IMR-90 (cell line): ENCODE data around the gene ATF1. TPM values are rescaled to one million over a fixed set of nuclear protein-coding genes. Genes with fewer than 3 reads are reported as not detected.

Source experiments
- ATAC-seq: fragments of 200-7000 bp; cut with Tn5 transposase; 2 replicates; pipeline ENCODE4 v1.9.1; 2020; ENCODE audit warnings: low read depth, mild to moderate bottlenecking, moderate library complexity
- BruUV-seq: library from RNA; stranded (reverse); fragments of 400-500 nt; replicated peaks from 2 replicates; lab custom pipeline; 2021; lab: Mats Ljungman, UMichigan
- CTCF ChIA-PET: fragments of 300-600 bp; formaldehyde crosslinking; extraction: SDS; loops from one replicate; lab custom pipeline; 2021; ENCODE audit warnings: antibody characterized with exemption; lab: Yijun Ruan, JAX
- POLR2A ChIA-PET: fragments of 300-600 bp; sonication (Branson Sonifier 250); formaldehyde crosslinking; loops from one replicate; lab custom pipeline; 2022; ENCODE audit warnings: antibody characterized with exemption; ENCODE audit not compliant: unreplicated experiment; lab: Charles Lee
- DNase-seq: peaks from one replicate; pipeline ENCODE4 v3.0.0; 2013
- H2AFZ ChIP-seq: replicated peaks from 2 replicates; pipeline ENCODE3; 2013; ENCODE audit warnings: low read length, mild to moderate bottlenecking; ENCODE audit not compliant: poor library complexity
- H2AK5ac ChIP-seq: 2 replicates; pipeline ENCODE4 v1.6.1; 2013; ENCODE audit warnings: low read depth, low read length, inconsistent platforms
- H2AK9ac ChIP-seq: replicated peaks from 2 replicates; pipeline ENCODE3; 2013; ENCODE audit warnings: mild to moderate bottlenecking, low read depth, low read length, moderate library complexity; ENCODE audit not compliant: poor library complexity
- H2BK120ac ChIP-seq: 2 replicates; pipeline ENCODE4 v1.6.1; 2013; ENCODE audit warnings: low read depth, low read length, inconsistent platforms
- H2BK15ac ChIP-seq: 3 replicates; pipeline ENCODE4 v1.6.1; 2013; ENCODE audit warnings: low read depth, low read length, inconsistent platforms
- H2BK20ac ChIP-seq: 2 replicates; pipeline ENCODE4 v1.6.1; 2013; ENCODE audit warnings: low read depth, mild to moderate bottlenecking, inconsistent platforms, low read length, moderate library complexity
- H2BK5ac ChIP-seq: 2 replicates; pipeline ENCODE4 v1.6.1; 2013; ENCODE audit warnings: mild to moderate bottlenecking, low read depth, low read length, inconsistent platforms; ENCODE audit not compliant: poor library complexity, severe bottlenecking
- H3K14ac ChIP-seq: replicated peaks from 2 replicates; pipeline ENCODE4 v1.6.1; 2013; ENCODE audit warnings: low read depth, low read length, inconsistent platforms
- H3K18ac ChIP-seq: 2 replicates; pipeline ENCODE4 v1.6.1; 2013; ENCODE audit warnings: low read depth, low read length, control low read depth
- H3K23ac ChIP-seq: 2 replicates; pipeline ENCODE4 v1.6.1; 2013; ENCODE audit warnings: low read depth, low read length, inconsistent platforms
- H3K27ac ChIP-seq: 2 replicates; pipeline ENCODE4 v1.5.1; 2013; ENCODE audit warnings: mild to moderate bottlenecking, control low read depth, low read length; ENCODE audit not compliant: insufficient read depth
- H3K27me3 ChIP-seq: 2 replicates; pipeline ENCODE4 v1.6.1; 2013; ENCODE audit warnings: low read length; ENCODE audit not compliant: control insufficient read depth, insufficient read depth
- H3K36me3 ChIP-seq: 2 replicates; pipeline ENCODE4 v1.6.1; 2013; ENCODE audit warnings: low read length, mixed read lengths; ENCODE audit not compliant: control insufficient read depth, insufficient read depth
- H3K4ac ChIP-seq: 2 replicates; pipeline ENCODE4 v1.6.1; 2013; ENCODE audit warnings: low read depth, low read length, inconsistent platforms
- H3K4me1 ChIP-seq: 2 replicates; pipeline ENCODE4 v1.6.1; 2013; ENCODE audit warnings: low read length, mixed read lengths; ENCODE audit not compliant: control insufficient read depth, insufficient read depth
- H3K4me2 ChIP-seq: 2 replicates; pipeline ENCODE4 v1.6.1; 2013; ENCODE audit warnings: low read depth, mild to moderate bottlenecking, control low read depth, low read length, moderate library complexity
- H3K4me3 ChIP-seq: 2 replicates; pipeline ENCODE4 v1.5.1; 2013; ENCODE audit warnings: low read depth, mild to moderate bottlenecking, control low read depth, low read length, moderate library complexity; ENCODE audit not compliant: insufficient read depth
- H3K56ac ChIP-seq: 2 replicates; pipeline ENCODE4 v1.6.1; 2013; ENCODE audit warnings: low read length, inconsistent platforms; ENCODE audit not compliant: insufficient read depth; ENCODE audit errors: extremely low read depth
- H3K79me1 ChIP-seq, 2 experiments: 2 replicates each; pipeline ENCODE4 v1.6.1; 2013; ENCODE audit warnings: low read length in 2 of 2, inconsistent platforms in 1 of 2, low read depth in 1 of 2
- H3K9ac ChIP-seq: 2 replicates; pipeline ENCODE4 v1.6.1; 2013; ENCODE audit warnings: low read depth, low read length, control low read depth
- H3K9me1 ChIP-seq: 2 replicates; pipeline ENCODE4 v1.6.1; 2013; ENCODE audit warnings: low read length, inconsistent platforms; ENCODE audit not compliant: insufficient read depth
- H3K9me3 ChIP-seq: 2 replicates; pipeline ENCODE4 v1.6.1; 2013; ENCODE audit warnings: low read length; ENCODE audit not compliant: control insufficient read depth, insufficient read depth
- H4K20me1 ChIP-seq: 2 replicates; pipeline ENCODE4 v1.6.1; 2013; ENCODE audit warnings: low read length, inconsistent platforms; ENCODE audit not compliant: insufficient read depth
- H4K5ac ChIP-seq: 2 replicates; pipeline ENCODE4 v1.6.1; 2013; ENCODE audit warnings: mild to moderate bottlenecking, low read depth, low read length, control low read depth
- H4K8ac ChIP-seq, 2 experiments: 2 replicates each; pipeline ENCODE4 v1.6.1; 2013; ENCODE audit warnings: low read depth in 2 of 2, low read length in 2 of 2, control low read depth in 1 of 2, inconsistent platforms in 1 of 2
- H4K91ac ChIP-seq: 2 replicates; pipeline ENCODE4 v1.6.1; 2013; ENCODE audit warnings: low read depth, low read length, inconsistent platforms; ENCODE audit not compliant: insufficient read depth
- BHLHE40 ChIP-seq: fragments of 150-350 bp; IDR thresholded peaks from 2 replicates; pipeline ENCODE4 v1.6.1; 2016; ENCODE audit warnings: mild to moderate bottlenecking, low read depth, low read length
- CEBPB ChIP-seq: IDR thresholded peaks from 2 replicates; pipeline ENCODE4 v1.6.1; 2012; ENCODE audit warnings: low read depth, low read length, improper control_type of control experiment
- CHD1 ChIP-seq: IDR thresholded peaks from 2 replicates; pipeline ENCODE4 v1.6.1; 2012; ENCODE audit warnings: low read depth, low read length, improper control_type of control experiment
- FOS ChIP-seq: fragments of 150-350 bp; IDR thresholded peaks from 2 replicates; pipeline ENCODE4 v1.6.1; 2016; ENCODE audit warnings: low read depth, low read length
- MAFK ChIP-seq: IDR thresholded peaks from 2 replicates; pipeline ENCODE4 v1.6.1; 2012; ENCODE audit warnings: low read depth, low read length, improper control_type of control experiment
- MAZ ChIP-seq: IDR thresholded peaks from 2 replicates; pipeline ENCODE4 v1.6.1; 2012; ENCODE audit warnings: low read depth, mild to moderate bottlenecking, low read length, improper control_type of control experiment, moderate library complexity, borderline replicate concordance
- MXI1 ChIP-seq: IDR thresholded peaks from 2 replicates; pipeline ENCODE4 v1.6.1; 2012; ENCODE audit warnings: low read depth, mild to moderate bottlenecking, low read length, moderate library complexity, borderline replicate concordance
- NFE2L2 ChIP-seq: fragments of 150-350 bp; IDR thresholded peaks from 2 replicates; pipeline ENCODE4 v1.6.1; 2016; ENCODE audit warnings: low read depth, mild to moderate bottlenecking, low read length
- POLR2A ChIP-seq: IDR thresholded peaks from 2 replicates; pipeline ENCODE4 v1.6.1; 2012; ENCODE audit warnings: mild to moderate bottlenecking, low read depth, low read length
- RFX5 ChIP-seq: IDR thresholded peaks from 2 replicates; pipeline ENCODE4 v1.8.0; 2012; ENCODE audit warnings: low read depth, mild to moderate bottlenecking, low read length, moderate library complexity
- SMC3 ChIP-seq: fragments of 150-350 bp; IDR thresholded peaks from 2 replicates; pipeline ENCODE4 v1.6.1; 2016; ENCODE audit warnings: low read depth, mild to moderate bottlenecking, antibody characterized with exemption, low read length, moderate library complexity
- WGBS, 2 experiments: methylation state at CpG; one replicate each; pipeline versions ENCODE4 v1.1.5 to v1.1.7; 2013; ENCODE audit warnings: missing lambda C conversion rate in 2 of 2; ENCODE audit not compliant: insufficient read length in 1 of 2; ENCODE audit errors: extremely low coverage in 2 of 2; 5-methylcytosine and 5-hydroxymethylcytosine counted together
- dilution Hi-C: fragments of 300-500 bp; cut with HindIII; formaldehyde crosslinking; loops from one replicate; pipeline ENCODE4 v1.14.3; 2018; ENCODE audit warnings: low sequenced_read_pairs; ENCODE audit not compliant: unreplicated experiment
- in situ Hi-C: fragments of 300-500 bp; cut with MboI; formaldehyde crosslinking; loops from 3 replicates; pipeline ENCODE4 v1.14.3; 2019; ENCODE audit warnings: low sequenced_read_pairs, inconsistent platforms, mixed read lengths
- intact Hi-C: fragments of 100-400 bp; cut with micrococcal nuclease; formaldehyde crosslinking; loops from 2 replicates; pipeline ENCODE4 v1.10.0; 2022
- polyA plus RNA-seq, 3 experiments: library from polyadenylated mRNA; depleted of rRNA; stranded (reverse); fragments of >200 nt; gene quantifications; 2 replicates each; pipeline ENCODE4 v1.2.3, GENCODE V29; 2012; ENCODE audit warnings: low replicate concordance in 1 of 3
- total RNA-seq: library from RNA; depleted of rRNA; stranded (reverse); fragments of >200 nt; gene quantifications from 2 replicates; pipeline ENCODE4 v1.2.3, GENCODE V29; 2012
- TF ChIP-seq, protein P1 (sequence below): conservative IDR thresholded peaks from 2 replicates; pipeline ENCODE4 v1.5.1; 2012; ENCODE audit warnings: mild to moderate bottlenecking, low read depth, low read length, improper control_type of control experiment
- TF ChIP-seq, protein P2 (sequence below): fragments of 150-350 bp; IDR thresholded peaks from 2 replicates; pipeline ENCODE4 v1.6.1; 2017; ENCODE audit warnings: mild to moderate bottlenecking, antibody characterized with exemption, low read length, low read depth
- TF ChIP-seq, protein P3 (sequence below): fragments of 150-350 bp; IDR thresholded peaks from 2 replicates; pipeline ENCODE4 v1.6.1; 2016; ENCODE audit warnings: low read depth, mild to moderate bottlenecking, low read length, moderate library complexity, borderline replicate concordance

ATF1 gene
- total and polyA plus RNA-seq, 2 of the 4 experiments (the other 2 are of a cell fraction), result 20.6 to 24.0 TPM

DNA sequence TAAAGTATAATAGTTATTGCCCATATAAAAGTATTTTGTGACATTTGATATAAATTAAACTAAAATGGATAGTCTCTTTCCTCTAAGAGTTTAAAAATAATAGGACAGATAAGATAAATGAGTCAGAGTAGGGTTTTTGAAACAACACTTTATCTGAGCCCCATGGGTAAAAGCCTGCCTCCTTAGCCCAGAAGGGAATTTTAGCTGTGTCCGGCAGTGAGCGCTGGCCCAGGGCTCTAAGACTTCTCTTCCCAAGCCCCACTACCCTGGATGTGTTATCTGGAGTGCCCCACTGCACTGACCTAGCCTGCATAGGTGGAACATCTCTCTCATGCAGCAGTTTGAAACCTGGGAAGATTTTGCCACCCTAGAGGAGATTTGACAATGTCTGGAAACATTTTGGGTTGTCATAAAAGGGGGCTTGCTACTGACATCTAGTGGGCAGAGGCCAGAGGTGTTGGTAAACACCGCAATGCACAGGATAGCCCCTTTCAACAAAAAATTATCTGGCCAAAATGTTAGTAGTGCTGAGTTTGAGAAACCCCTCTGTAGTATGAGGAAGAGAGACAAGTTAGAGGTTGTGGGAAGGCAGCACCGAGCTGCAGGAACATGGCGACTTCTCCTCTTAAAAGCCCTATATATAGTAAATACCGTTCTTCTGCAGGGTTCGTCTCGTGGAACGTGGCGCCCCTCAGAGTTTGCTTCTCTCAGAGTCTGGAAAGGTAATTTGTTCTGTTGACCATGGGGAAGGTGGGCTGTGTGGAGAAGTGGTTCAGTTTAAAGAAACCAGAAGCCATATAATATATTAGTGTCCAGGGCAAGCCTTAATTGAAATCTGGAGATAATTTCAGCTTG lies 29.3 kb upstream of the ATF1 start:
- in situ Hi-C loops (no loop called here), dilution Hi-C loops (no loop called here), intact Hi-C loops (loop anchor here (2.0 kb wide), 1 partner anchor 230 kb away; the partner anchor contains the start of gene DIP2B)
- Histone ChIP-seq H2AK9ac (no peak overlapping the region), H3K56ac (no peak overlapping the region), H3K9me1 (no peaks in the 10 kb centered on the region; the same call in 1 of the 2 replicates), H2BK5ac (no peak overlapping the region), H3K14ac (no peak overlapping the region), H2AK5ac (peak overlapping the region; percentile 17), H3K4ac (no peak overlapping the region), H4K20me1 (no peaks in the 10 kb centered on the region), H2BK20ac (no peak overlapping the region), H4K8ac (no peak overlapping the region), H3K4me2 (no peak overlapping the region), H2BK120ac (no peak overlapping the region), H3K23ac (no peak overlapping the region), H3K18ac (no peak overlapping the region), H3K4me3 (no peak overlapping the region), H3K9ac (no peak overlapping the region), H3K36me3 (peaks cover 26% of the 10 kb centered on the region), H3K4me1 (peaks cover 6% of the 10 kb centered on the region), H3K27me3 (no peaks in the 10 kb centered on the region), H3K27ac (no peak overlapping the region), H2AFZ (peak overlapping the region; percentile 9), H4K91ac (no peak overlapping the region), H2BK15ac (no peak overlapping the region), H3K9me3 (no peaks in the 10 kb centered on the region), H4K5ac (no peak overlapping the region), H3K79me1 (0 out of 4 replicates have a peak, but pooled peaks cover 0 to 3% of the 10 kb centered on the region in 2 experiments)
- CTCF ChIA-PET, result interaction anchor here (0.6 kb wide), 1 partner anchor 86 kb away, joined by 4 read pairs; no protein-coding TSS in a partner anchor
- POLR2A ChIA-PET, result no interaction called here
- 60% methylated on average over 2 of the region's 10 CpGs; no CpG with 5 or more reads in 1 of the 2 experiments for WGBS, 2 experiments
- no TSS peak for BruUV-seq
- ATAC-seq (peak; percentile 44; the same call in 1 of the 2 replicates), DNase-seq (peak; percentile 33)
- TF ChIP-seq RFX5 (no peak), CEBPB (no peak), CHD1 (no peak), SMC3 (peak; percentile 35), BHLHE40 (no peak), FOS (no peak), MXI1 (no peak), NFE2L2 (no peak), MAFK (no peak), POLR2A (no peak), MAZ (no peak)
- TF ChIP-seq, protein P1, sequence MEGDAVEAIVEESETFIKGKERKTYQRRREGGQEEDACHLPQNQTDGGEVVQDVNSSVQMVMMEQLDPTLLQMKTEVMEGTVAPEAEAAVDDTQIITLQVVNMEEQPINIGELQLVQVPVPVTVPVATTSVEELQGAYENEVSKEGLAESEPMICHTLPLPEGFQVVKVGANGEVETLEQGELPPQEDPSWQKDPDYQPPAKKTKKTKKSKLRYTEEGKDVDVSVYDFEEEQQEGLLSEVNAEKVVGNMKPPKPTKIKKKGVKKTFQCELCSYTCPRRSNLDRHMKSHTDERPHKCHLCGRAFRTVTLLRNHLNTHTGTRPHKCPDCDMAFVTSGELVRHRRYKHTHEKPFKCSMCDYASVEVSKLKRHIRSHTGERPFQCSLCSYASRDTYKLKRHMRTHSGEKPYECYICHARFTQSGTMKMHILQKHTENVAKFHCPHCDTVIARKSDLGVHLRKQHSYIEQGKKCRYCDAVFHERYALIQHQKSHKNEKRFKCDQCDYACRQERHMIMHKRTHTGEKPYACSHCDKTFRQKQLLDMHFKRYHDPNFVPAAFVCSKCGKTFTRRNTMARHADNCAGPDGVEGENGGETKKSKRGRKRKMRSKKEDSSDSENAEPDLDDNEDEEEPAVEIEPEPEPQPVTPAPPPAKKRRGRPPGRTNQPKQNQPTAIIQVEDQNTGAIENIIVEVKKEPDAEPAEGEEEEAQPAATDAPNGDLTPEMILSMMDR, result peak; percentile 53
- TF ChIP-seq, protein P2, sequence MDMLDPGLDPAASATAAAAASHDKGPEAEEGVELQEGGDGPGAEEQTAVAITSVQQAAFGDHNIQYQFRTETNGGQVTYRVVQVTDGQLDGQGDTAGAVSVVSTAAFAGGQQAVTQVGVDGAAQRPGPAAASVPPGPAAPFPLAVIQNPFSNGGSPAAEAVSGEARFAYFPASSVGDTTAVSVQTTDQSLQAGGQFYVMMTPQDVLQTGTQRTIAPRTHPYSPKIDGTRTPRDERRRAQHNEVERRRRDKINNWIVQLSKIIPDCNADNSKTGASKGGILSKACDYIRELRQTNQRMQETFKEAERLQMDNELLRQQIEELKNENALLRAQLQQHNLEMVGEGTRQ, result no peak
- TF ChIP-seq, protein P3, sequence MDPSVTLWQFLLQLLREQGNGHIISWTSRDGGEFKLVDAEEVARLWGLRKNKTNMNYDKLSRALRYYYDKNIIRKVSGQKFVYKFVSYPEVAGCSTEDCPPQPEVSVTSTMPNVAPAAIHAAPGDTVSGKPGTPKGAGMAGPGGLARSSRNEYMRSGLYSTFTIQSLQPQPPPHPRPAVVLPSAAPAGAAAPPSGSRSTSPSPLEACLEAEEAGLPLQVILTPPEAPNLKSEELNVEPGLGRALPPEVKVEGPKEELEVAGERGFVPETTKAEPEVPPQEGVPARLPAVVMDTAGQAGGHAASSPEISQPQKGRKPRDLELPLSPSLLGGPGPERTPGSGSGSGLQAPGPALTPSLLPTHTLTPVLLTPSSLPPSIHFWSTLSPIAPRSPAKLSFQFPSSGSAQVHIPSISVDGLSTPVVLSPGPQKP, result no peak
